ENCODE measurements around the gene ZNF423. TPM values are rescaled to one million over a fixed set of nuclear protein-coding genes. Genes with fewer than 3 reads are reported as not detected.

The ZNF423 gene
- total RNA-seq, 4 donors from 2014 or later: 0.72 to 5.9 (median 1.1) TPM

GRCh38 chr16:49837688-49838410 is 18.1 kb downstream of the ZNF423 start:
- Histone ChIP-seq H3K4me1 (peaks cover 27 to 72% (median 50%) of the 10 kb centered on the region in 3 donors), H3K36me3 (no peaks in the 10 kb centered on the region), H3K27ac (peak overlapping the region; percentile 45 to 95 (median 88)), H3K4me3 (peak overlapping the region in 3 of 4 donors; percentile 17 to 57 (median 40)), H3K27me3 (peaks cover 0 to 35% (median 0%) of the 10 kb centered on the region in 4 donors), H3K9me3 (no peaks in the 10 kb centered on the region)
- WGBS, 2 donors: 69 to 78% methylated on average over 9 to 15 of the region's 17 CpGs
- no peak for DNase-seq
- intact Hi-C loops (cut with DNase I): no loop called here
- TF ChIP-seq CTCF (IDR thresholded peaks at IDR 0.05) (no peak), POLR2A (IDR thresholded peaks at IDR 0.05) (no peak)

GRCh38 chr16:49836668-49837067 is 19.2 kb downstream of the ZNF423 start:
- peak overlapping the region; percentile 75 to 95 (median 88) for H3K27ac ChIP-seq
- no peaks in the 10 kb centered on the region for H3K36me3 ChIP-seq
- DNase-seq: no peak
- intact Hi-C loops (cut with DNase I): no loop called here
- H3K9me3 ChIP-seq: no peaks in the 10 kb centered on the region
- TF ChIP-seq POLR2A (IDR thresholded peaks at IDR 0.05) (no peak), CTCF (IDR thresholded peaks at IDR 0.05) (no peak)
- H3K27me3 ChIP-seq: peaks cover 0 to 35% (median 0%) of the 10 kb centered on the region in 4 donors
- whole genome bisulfite sequencing, 2 donors: 56 to 78% methylated on average over 5 of the region's 5 CpGs
- H3K4me1 ChIP-seq: peaks cover 27 to 80% (median 61%) of the 10 kb centered on the region in 3 donors
- no peak overlapping the region for H3K4me3 ChIP-seq

- no peaks in the 10 kb centered on the region for H3K9me3 ChIP-seq
- H3K4me1 ChIP-seq: peaks cover 27 to 84% (median 61%) of the 10 kb centered on the region in 3 donors
- no peaks in the 10 kb centered on the region for H3K36me3 ChIP-seq
- peak overlapping the region; percentile 75 to 95 (median 88) for H3K27ac ChIP-seq
- 100% methylated on average over 1 of the region's 2 CpGs; no CpG with 5 or more reads in 1 of the 2 donors for WGBS, 2 donors
- intact Hi-C loops (cut with DNase I): no loop called here
- H3K4me3 ChIP-seq: no peak overlapping the region
- DNase-seq: no peak
- TF ChIP-seq POLR2A (IDR thresholded peaks at IDR 0.05) (no peak), CTCF (IDR thresholded peaks at IDR 0.05) (no peak)
- peaks cover 0 to 34% (median 0%) of the 10 kb centered on the region in 4 donors for H3K27me3 ChIP-seq
Measured at GRCh38 chr16:49836218-49836617, 19.7 kb downstream of the ZNF423 start.

GRCh38 chr16:49835161-49835777 is 20.6 kb downstream of the ZNF423 start:
- H3K27me3 ChIP-seq: peaks cover 0 to 33% (median 0%) of the 10 kb centered on the region in 4 donors
- H3K9me3 ChIP-seq: no peaks in the 10 kb centered on the region
- H3K4me1 ChIP-seq: peaks cover 27 to 84% (median 61%) of the 10 kb centered on the region in 3 donors
- intact Hi-C loops (cut with DNase I): no loop called here
- WGBS, 2 donors: 80 to 86% methylated on average over 1 of the region's 13 CpGs
- peak overlapping the region in 1 of 4 donors; percentile 18 for H3K4me3 ChIP-seq
- no peaks in the 10 kb centered on the region for H3K36me3 ChIP-seq
- peak overlapping the region; percentile 75 to 95 (median 88) for H3K27ac ChIP-seq
- TF ChIP-seq POLR2A (IDR thresholded peaks at IDR 0.05) (no peak), CTCF (IDR thresholded peaks at IDR 0.05) (no peak)
- no peak for DNase-seq
